GM12875 (cell line): Measurements from ENCODE around the gene ARAF.
A peak's percentile ranks its signal among the peaks of the same experiment; 100 is the strongest.

ENCODE experiments used
- H3K4me3 ChIP-seq: one replicate; pipeline ENCODE4 v1.5.1; 2011; ENCODE audit warnings: low read depth, low read length, control low read depth
- CTCF ChIP-seq: IDR thresholded peaks from 2 replicates; pipeline ENCODE4 v1.5.1; 2011; ENCODE audit warnings: low read depth, mild to moderate bottlenecking, control low read depth, inconsistent platforms, low read length, moderate library complexity, borderline replicate concordance; ENCODE audit not compliant: insufficient read depth

The ARAF gene

GRCh38 chrX:47579537-47579936, 18.5 kb downstream of the ARAF start:
- no peak overlapping the region for H3K4me3 ChIP-seq
- TF ChIP-seq CTCF: no peak

- H3K4me3 ChIP-seq: peak within 1 kb of the TSS; percentile 64
- no peak for TF ChIP-seq CTCF
These were observed 21.0 kb downstream of the ARAF start, which contains the start of gene TIMP1 for GRCh38 chrX:47581731-47582647. Gene TIMP1 (plus strand): TSS chrX:47582436. CDS start chrX:47583416, 980 bp downstream.

GRCh38 chrX:47583240-47583861, 22.3 kb downstream of the ARAF start:
- no peak for TF ChIP-seq CTCF
- H3K4me3 ChIP-seq: peak overlapping the region; percentile 6

- no peak for TF ChIP-seq CTCF
- no peak overlapping the region for H3K4me3 ChIP-seq
These were observed 23.7 kb downstream of the ARAF start for GRCh38 chrX:47584714-47585113.

- H3K4me3 ChIP-seq: no peak overlapping the region
- no peak for TF ChIP-seq CTCF
These were observed 24.3 kb downstream of the ARAF start for GRCh38 chrX:47585273-47585672.

GRCh38 chrX:47586043-47586787, 25.2 kb downstream of the ARAF start:
- TF ChIP-seq CTCF: no peak
- H3K4me3 ChIP-seq: no peak overlapping the region
